GM19238 (cell line): ENCODE data around the gene DPF1.

Experiments
- DNase-seq: peaks from one replicate; pipeline ENCODE4 v3.0.0; 2011; ENCODE audit warnings: low spot score; ENCODE audit not compliant: insufficient read length

Gene DPF1

GRCh38 chr19:38168637-38169036 is 55.4 kb downstream of the DPF1 start:
- no peak for DNase-seq

GRCh38 chr19:38165335-38165734 is 58.7 kb downstream of the DPF1 start:
- no peak for DNase-seq

GRCh38 chr19:38164526-38164925 is 59.5 kb downstream of the DPF1 start:
- no peak for DNase-seq

DNA sequence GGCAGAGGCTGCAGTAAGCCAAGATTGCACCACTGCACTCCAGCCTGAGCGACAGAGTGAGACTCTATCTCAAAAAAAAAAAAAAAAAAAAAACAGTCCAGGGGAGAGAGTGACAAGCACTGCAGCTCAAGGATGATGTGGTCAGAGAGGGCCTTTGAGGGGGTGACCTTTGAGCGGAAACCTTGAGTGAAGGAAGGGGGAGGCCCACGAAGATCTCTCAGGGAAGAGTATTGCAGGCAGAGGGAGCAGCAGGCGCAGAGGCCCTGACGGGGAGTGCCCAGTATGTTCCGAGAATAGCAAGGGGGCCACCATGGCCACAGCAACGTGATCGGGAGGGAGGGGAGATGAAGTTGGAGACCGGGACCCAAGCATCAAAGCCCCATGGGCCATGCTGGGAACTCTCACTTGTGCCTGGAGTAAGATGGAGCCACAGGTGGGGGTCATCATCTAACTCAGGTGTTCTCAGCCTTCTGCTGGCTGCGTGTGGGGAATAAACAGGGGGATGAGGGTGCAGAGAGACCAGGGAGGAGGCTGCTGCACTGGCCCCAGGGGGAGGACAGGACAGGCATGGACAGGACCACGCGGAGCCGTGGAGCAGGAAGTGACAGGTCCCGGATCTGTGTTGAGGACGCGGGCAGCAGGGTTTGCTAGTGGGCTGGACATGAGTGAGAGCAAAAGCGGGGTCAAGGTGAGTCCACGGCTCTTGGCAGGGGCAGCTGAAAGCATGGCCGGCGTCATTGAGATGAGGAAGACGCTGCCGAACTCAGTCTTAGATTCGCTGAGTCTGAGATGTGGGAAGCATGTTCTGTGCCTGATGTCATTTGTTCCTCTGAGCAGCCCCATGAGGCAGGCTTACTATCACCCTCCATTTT is 60.4 kb downstream of the DPF1 start:
- no peak for DNase-seq

- DNase-seq: no peak
These were observed 61.4 kb downstream of the DPF1 start for GRCh38 chr19:38162632-38163031.

DNA sequence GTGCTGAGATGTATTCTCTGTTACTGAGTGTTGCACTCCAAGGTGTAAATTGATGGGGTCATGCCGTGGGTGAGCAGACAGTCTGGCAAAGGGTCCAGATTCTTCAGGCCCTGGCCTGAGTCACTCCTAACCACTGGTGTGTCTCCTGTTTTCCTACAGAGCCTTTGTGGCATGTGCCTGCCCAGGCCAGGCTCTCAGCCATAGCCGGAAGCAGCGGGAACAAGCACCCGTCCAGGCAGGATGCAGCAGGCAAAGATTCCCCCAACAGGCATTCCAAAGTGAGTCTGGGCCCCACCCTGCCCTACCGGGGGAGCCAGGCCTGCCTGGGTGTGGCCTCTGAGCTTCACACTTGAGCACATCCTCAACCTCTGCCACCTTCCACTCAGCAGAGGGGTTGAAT is 61.9 kb downstream of the DPF1 start:
- DNase-seq: no peak
